ENCODE results near the gene RNF183.
"Not testable (repeated sequence)": the region's sequence is repeated elsewhere in the genome, so short reads cannot be mapped to it uniquely, and the experiment has no call there.

Gene RNF183

GRCh38 chr9:113316030-113316429 lies 12.9 kb upstream of the RNF183 start:
- no peak for DNase-seq (ENCODE audit: low read depth)

DNA sequence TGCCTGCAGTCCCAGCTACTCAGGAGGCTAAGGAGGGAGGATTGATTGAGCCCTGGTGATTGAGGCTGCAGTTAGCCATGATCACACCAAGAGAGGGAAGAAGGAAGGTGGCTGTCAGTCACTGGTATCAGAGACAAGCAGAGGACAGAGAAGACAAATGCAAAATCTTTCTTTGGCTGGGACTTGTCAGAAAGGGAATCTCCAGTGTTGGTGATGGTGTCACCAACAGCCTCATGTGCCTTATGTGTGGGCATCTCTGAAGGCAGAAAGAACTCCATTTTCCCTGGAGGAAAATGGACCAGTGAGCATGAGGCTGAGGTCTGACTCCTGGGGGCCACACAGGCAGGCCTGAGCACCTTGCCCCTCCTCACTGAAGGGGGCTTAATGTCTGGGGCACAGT lies 12.1 kb upstream of the RNF183 start:
- no peak for DNase-seq (ENCODE audit: low read depth)

DNA sequence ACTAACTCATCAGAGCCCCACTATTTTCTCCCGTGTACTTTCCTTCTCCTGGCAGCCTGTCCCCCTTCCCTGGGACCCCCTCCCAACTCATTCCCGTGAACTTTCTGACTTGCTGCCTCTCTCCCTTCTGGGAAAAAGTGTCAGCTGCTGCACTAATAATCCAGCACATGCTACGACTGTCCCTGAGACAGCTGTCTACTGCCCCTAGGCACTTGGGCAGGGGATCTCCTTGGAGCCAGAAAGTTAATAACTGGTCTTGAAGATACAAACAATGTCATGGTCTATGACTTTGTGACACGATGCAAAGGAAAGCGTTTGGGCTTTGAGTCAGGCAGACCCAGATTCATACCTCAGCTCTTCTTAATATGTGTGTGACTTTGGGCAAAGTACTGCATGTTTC lies 10.1 kb upstream of the RNF183 start:
- no peak for DNase-seq (ENCODE audit: low read depth)

GRCh38 chr9:113311961-113312360 lies 8.8 kb upstream of the RNF183 start:
- no peak for DNase-seq (ENCODE audit: low read depth)

- DNase-seq (ENCODE audit: low read depth): no peak
These were observed 7.4 kb upstream of the RNF183 start for GRCh38 chr9:113310538-113310937.

DNA sequence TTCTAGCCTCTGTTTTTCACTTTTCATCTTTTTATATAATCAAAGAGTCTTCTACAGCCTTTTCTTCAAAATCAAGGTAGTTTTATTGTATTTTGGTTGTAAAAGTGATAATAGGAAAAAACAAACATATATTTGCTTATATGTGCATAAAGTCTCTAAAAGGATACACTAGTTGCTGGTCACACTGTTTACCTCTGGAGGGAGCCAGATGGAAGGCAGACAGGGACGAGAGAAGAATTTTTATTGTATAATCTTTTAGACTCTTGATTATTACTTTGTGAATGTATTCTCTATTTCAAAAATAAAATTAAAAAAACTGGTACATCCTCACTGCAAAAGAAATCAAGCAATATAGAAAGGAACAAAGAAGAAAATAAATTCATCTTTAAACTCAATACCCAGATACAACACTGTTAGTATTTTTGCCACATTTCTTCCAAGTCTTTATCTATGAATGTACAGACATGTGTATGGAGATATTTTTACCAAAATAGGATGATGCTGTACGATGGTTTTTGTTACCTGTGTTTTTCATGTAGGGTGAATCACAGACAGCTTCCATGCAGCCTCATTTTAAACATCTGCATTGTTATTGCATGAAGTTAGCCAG lies 6.1 kb upstream of the RNF183 start:
- DNase-seq (ENCODE audit: low read depth): peak; percentile 35

DNA sequence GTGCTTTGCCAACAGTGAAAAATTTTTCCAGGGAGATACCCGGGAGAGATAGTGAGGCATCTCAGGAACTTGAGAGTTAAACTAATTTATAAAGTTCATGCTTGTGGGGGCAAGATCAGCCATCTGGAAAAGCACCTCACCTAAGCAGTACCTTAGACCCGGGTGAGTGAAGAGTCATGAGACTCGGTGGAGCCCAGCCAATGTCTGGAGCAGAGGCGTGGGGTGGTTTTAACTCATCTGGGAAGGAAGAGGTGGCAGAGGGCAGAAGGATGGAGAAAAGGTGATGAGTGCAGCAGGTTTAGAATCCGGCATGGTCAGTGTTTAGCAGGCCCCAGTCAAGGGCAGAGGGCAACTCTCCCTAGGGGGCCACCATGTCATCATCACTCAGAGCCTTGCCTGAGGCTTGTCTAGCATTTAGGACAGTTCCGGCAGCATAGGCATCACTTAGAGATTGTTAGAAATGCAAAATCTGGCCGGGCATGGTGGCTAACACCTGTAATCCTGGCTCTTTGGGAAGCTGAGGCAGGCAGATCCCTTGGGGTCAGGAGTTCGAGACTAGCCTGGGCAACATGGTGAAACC lies 4.3 kb upstream of the RNF183 start:
- DNase-seq (ENCODE audit: low read depth): no peak

DNA sequence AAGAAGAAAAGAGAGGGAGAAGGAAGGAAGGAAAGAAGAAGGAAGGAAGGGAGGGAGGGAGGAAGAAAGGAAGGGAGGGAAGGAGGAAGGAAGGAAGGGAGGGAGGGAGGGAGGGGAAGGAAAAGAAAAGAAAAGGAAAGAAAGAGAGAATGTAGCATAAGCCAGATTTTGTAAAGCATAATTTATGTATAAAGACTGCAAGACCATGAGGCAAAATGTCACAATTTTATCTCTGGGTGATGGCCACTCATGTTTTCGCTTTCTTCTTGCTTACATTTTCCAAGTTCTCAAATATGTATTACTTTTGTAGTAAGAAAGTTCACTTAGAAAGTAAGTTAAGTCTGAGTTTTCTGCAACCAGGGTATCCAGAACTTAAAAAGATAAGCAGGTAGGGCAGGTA lies 3.4 kb upstream of the RNF183 start:
- DNase-seq (ENCODE audit: low read depth): no peak

DNA sequence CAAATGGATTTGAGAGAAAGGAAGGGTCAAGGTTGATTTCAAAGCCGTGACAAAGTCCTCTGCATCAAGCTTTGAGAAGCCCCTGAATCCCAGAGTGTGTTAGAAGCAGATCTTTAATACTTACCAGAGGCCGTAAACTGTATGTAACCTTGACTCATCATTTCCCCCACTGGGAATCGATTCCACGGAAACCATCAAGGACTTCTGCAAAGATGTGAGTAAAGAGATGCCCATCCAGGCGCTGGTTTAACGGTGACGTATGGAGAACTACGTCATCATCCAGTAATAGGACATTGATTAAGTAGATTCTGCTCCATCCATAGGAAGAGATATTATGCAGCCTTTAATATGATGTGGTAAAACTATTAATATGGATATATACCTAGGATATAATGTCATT lies 1.6 kb downstream of the RNF183 start:
- no peak for DNase-seq (ENCODE audit: low read depth)

DNA sequence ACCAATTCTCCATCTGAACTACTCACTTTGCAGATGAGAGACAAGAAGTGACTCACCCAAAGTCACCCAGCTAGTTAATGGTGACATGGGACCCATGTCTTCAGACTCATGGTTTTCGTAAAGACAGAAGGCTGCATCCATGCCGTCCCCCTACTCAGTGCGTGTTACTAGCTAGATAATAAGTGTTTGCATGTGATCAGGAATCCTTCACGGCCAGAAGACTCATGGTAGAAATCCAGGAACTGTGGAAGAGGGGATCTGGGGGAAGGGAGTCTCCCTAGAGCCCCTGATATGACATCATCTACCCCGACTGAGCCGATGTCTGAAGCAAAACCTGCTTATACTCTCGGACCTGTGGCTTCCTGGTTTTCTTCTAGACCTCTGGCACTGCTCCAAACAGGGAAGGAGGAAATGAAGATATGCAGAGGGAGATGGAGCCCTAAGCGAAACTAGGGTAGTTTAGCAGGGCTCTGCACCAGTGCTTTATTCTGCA lies 3.3 kb downstream of the RNF183 start:
- DNase-seq (ENCODE audit: low read depth): no peak

DNA sequence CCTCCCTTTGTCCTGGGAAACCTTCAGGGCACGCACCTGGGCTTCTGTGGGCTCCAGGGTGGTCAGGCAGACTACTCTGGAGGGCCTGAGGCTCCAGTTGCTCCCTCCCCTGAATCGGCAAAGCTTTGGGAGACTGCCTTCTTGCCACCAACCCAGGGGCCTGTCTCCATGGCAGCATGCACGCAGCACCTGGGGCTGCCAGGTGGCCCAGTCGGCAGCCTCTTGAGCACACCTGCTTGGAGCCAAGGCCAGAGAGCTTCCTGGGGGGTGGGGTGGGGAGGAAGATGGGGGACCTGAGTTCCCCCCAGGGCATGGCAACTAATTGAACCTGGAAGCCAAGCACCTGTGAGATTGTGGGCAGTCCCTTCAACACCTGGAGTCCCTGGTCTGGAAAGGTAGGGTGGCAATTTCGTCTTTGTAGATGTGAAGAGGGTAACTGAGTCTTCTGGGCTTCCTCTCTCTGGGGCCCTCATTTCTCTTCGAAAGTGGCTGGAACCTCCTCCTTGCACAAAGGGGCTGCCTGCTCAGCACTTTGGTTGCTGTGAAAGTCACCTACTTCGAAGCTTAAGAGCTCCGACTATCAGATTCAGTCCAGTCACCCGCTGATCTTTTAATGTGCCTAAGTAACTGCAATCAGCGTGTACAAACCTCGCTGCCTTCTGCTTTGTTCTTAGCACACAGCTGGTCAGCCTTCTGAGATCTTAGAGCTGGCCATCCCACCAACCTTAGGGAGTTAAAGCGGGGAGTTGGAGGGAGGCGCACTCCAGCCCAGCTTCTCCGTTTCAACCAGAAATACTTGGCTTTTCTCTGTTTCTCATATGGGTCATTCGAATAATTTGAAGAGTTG lies 4.0 kb downstream of the RNF183 start:
- no peak for DNase-seq (ENCODE audit: low read depth)

- no peak for DNase-seq (ENCODE audit: low read depth)
These were observed 4.9 kb downstream of the RNF183 start for GRCh38 chr9:113298311-113298710.

- DNase-seq (ENCODE audit: low read depth): peak; percentile 10
These were observed 6.2 kb downstream of the RNF183 start for GRCh38 chr9:113296796-113297558.

DNA sequence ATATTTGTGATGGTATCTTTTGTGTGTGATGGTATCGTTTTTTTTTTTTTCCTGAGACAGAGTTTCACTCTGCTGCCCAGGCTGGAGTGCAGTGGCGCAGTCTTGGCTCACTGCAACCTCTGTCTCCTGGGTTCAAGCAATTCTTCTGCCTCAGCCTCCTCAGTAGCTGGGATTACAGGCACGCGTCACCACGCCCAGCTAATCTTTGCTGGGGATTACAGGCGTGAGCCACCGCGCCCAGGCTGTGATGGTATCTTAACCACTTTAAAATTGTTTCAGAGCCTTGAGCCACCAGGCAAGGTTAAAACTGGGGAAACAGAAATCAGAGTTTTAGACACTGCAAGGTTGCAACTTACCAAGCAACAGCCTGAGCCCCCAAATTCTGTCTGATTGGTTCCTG lies 6.9 kb downstream of the RNF183 start:
- not testable (repeated sequence) for DNase-seq (ENCODE audit: low read depth)

- peak; percentile 57 for DNase-seq (ENCODE audit: low read depth)
These were observed 9.8 kb downstream of the RNF183 start for GRCh38 chr9:113293285-113293878.

- no peak for DNase-seq (ENCODE audit: low read depth)
These were observed 13.0 kb downstream of the RNF183 start for GRCh38 chr9:113290052-113290607.

DNA sequence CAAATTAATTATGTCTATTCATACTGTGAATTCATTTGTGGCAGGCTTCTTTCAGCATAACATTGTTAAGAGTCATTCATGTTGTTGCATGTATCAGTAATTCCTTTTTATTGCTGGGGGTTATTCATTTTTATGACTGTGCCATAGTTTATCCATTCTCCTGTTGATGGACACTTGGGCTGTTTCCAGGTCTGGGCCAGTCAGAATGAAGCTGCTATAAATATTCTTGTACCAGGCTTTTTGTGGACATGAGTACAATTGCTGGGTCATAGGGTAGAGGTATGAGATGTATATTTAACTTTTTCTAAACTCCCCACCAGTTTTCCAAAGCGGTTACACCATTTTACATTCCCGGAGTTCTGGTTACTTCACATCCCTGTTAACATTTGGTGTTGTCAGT lies 14.1 kb downstream of the RNF183 start:
- no peak for DNase-seq (ENCODE audit: low read depth)

- no peak for DNase-seq (ENCODE audit: low read depth)
These were observed 21.8 kb downstream of the RNF183 start for GRCh38 chr9:113281356-113281755.

GRCh38 chr9:113278840-113279239 lies 24.3 kb downstream of the RNF183 start:
- no peak for DNase-seq (ENCODE audit: low read depth)

DNA sequence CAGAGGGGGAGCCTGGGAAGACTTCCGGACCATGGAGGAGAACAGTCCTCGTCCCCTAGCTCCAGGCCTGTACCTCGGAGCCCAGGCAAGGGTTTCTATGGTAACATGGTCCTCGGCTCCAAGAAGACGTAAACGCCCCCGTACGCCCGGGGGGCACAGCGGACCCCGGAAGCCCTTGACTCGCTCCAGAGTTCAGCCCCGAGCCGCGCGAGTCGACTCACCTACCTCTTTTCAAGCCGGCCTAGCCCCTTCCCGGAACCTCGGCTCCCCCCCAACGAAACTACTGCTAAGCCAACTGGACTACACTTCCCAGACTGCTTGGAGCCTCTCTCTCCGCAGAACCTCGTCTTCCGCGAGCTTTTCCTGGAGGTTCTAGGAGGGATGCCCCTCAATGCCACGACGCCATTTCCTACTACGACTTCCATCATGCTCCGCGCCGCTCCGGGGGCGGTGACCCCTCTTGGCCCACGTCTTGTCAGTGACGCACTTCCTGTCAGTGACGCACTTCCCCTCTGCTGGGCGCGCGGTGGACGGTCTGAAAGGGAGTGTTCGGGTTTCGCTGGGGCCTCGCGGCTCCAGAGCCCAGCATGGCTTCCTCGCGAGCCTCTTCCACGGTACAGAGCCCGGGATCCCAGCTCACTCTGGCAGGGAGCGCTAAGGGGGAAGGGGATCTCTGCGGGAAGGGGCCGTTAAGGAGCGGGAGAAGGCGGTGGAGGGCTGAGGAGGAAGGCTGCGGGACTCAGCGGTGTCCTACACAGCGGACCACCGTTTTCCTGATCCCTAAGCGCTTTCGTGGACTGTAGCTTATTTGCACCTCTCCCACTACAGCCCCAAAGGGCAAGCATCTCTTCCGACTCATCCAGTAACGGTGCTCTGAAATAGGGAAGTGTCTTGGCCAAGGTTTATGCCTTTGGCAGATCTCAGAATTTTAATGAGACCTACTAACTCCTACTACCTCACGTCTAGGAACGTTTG lies 27.7 kb downstream of the RNF183 start, which contains the start of the genes CDC26 and PRPF4:
TSS of gene CDC26 (minus strand) at position 416 of the 975 bp plus-strand sequence. CDS start 3,065 bp downstream, outside the sequence.
TSS of gene PRPF4 (plus strand) at position 502 of the 975 bp plus-strand sequence. CDS start at position 588, 86 bp downstream.
- DNase-seq (ENCODE audit: low read depth): peak; percentile 98
